ENCODE data around the gene EFHD2.

The EFHD2 gene

DNA sequence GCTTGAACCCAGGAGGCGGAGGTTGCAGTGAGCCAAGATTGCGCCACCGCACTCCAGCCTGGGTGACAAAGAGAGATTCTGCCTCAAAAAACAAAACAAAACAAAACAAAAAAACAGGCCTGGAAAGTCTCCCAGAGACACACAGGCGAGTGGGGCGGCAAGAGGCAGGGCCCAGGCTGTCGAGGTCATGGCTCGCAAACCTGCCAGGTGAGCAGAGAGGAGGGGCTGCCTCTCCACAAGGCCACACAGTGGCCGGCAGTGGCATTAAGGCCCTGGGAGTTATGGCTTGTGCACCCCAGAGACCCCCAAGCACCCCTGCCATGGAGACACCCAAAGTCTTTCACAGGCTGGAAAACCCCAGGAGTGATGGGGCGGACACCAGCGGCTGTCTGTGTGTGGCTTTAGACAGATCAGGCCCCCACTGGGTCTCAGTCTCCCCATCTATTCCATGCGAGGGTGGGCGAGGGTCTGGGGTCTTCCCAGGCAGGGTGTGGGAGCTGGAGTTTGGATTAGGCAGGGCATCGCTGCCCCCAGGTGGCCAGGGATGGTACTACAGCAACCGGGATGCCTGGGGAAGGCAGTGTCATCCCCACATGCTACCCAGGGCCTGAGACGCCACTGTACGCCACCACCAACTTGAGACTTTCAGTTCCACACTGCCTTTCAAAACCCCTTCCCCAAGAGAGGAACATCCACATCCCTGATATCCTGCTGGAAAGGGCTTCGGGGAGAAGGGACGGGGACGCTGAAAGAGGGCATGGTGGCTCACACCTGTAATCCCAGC is 21.3 kb downstream of the EFHD2 start:
- H3K27ac ChIP-seq (replicated peaks): no peak overlapping the region
- no peak overlapping the region for H3K4me3 ChIP-seq (replicated peaks; ENCODE audit: insufficient read depth, low read length)
- TF ChIP-seq POLR2AphosphoS5 (IDR thresholded peaks at IDR 0.05; ENCODE audit: low read depth) (peak; percentile 59; the same call in 1 of the 2 replicates), GABPA (IDR thresholded peaks at IDR 0.05; ENCODE audit: low read depth) (no peak), SPI1 (IDR thresholded peaks at IDR 0.05; ENCODE audit: borderline replicate concordance, low read depth) (no peak)
- TF ChIP-seq, protein P1, sequence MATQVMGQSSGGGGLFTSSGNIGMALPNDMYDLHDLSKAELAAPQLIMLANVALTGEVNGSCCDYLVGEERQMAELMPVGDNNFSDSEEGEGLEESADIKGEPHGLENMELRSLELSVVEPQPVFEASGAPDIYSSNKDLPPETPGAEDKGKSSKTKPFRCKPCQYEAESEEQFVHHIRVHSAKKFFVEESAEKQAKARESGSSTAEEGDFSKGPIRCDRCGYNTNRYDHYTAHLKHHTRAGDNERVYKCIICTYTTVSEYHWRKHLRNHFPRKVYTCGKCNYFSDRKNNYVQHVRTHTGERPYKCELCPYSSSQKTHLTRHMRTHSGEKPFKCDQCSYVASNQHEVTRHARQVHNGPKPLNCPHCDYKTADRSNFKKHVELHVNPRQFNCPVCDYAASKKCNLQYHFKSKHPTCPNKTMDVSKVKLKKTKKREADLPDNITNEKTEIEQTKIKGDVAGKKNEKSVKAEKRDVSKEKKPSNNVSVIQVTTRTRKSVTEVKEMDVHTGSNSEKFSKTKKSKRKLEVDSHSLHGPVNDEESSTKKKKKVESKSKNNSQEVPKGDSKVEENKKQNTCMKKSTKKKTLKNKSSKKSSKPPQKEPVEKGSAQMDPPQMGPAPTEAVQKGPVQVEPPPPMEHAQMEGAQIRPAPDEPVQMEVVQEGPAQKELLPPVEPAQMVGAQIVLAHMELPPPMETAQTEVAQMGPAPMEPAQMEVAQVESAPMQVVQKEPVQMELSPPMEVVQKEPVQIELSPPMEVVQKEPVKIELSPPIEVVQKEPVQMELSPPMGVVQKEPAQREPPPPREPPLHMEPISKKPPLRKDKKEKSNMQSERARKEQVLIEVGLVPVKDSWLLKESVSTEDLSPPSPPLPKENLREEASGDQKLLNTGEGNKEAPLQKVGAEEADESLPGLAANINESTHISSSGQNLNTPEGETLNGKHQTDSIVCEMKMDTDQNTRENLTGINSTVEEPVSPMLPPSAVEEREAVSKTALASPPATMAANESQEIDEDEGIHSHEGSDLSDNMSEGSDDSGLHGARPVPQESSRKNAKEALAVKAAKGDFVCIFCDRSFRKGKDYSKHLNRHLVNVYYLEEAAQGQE (IDR thresholded peaks at IDR 0.05; ENCODE audit: insufficient replicate concordance, low read depth): no peak
- TF ChIP-seq, protein P2, sequence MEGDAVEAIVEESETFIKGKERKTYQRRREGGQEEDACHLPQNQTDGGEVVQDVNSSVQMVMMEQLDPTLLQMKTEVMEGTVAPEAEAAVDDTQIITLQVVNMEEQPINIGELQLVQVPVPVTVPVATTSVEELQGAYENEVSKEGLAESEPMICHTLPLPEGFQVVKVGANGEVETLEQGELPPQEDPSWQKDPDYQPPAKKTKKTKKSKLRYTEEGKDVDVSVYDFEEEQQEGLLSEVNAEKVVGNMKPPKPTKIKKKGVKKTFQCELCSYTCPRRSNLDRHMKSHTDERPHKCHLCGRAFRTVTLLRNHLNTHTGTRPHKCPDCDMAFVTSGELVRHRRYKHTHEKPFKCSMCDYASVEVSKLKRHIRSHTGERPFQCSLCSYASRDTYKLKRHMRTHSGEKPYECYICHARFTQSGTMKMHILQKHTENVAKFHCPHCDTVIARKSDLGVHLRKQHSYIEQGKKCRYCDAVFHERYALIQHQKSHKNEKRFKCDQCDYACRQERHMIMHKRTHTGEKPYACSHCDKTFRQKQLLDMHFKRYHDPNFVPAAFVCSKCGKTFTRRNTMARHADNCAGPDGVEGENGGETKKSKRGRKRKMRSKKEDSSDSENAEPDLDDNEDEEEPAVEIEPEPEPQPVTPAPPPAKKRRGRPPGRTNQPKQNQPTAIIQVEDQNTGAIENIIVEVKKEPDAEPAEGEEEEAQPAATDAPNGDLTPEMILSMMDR (IDR thresholded peaks at IDR 0.05; ENCODE audit: insufficient read depth, low read length): peak; percentile 88
- H3K27me3 ChIP-seq (ENCODE audit: insufficient read depth, poor library complexity, severe bottlenecking): no peaks in the 10 kb centered on the region
- peak in 1 of 2 experiments; percentile 60 for DNase-seq (ENCODE audit: low read depth in 1 of 2, low spot score in 1 of 2)

DNA sequence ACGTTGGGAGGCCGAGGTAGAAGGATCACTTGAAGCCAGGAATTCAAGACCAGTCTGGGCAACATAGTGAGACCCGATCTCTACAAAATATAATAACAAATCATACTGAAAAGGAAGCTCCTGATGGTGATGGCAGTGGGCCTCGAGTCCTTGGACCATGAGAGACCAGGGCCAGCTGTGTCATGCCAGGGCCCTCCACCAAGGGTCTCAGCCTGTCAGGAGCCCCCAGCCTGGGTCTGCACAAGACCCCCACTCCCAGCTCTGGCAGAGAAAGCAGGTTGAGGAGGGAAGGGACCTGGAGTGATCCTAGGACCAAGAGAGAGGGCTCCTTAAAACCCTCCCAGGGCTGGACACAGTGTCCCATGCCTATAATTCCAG is 21.9 kb downstream of the EFHD2 start:
- DNase-seq (ENCODE audit: low read depth in 1 of 2, low spot score in 1 of 2): no peak
- H3K27me3 ChIP-seq (ENCODE audit: insufficient read depth, poor library complexity, severe bottlenecking): no peaks in the 10 kb centered on the region
- TF ChIP-seq GABPA (IDR thresholded peaks at IDR 0.05; ENCODE audit: low read depth) (no peak), POLR2AphosphoS5 (IDR thresholded peaks at IDR 0.05; ENCODE audit: low read depth) (no peak; the same call in 1 of the 2 replicates), SPI1 (IDR thresholded peaks at IDR 0.05; ENCODE audit: borderline replicate concordance, low read depth) (no peak)
- TF ChIP-seq, protein P1 (IDR thresholded peaks at IDR 0.05; ENCODE audit: insufficient replicate concordance, low read depth): no peak
- TF ChIP-seq, protein P2 (IDR thresholded peaks at IDR 0.05; ENCODE audit: insufficient read depth, low read length): no peak
- no peak overlapping the region for H3K4me3 ChIP-seq (replicated peaks; ENCODE audit: insufficient read depth, low read length)
- no peak overlapping the region for H3K27ac ChIP-seq (replicated peaks)

DNA sequence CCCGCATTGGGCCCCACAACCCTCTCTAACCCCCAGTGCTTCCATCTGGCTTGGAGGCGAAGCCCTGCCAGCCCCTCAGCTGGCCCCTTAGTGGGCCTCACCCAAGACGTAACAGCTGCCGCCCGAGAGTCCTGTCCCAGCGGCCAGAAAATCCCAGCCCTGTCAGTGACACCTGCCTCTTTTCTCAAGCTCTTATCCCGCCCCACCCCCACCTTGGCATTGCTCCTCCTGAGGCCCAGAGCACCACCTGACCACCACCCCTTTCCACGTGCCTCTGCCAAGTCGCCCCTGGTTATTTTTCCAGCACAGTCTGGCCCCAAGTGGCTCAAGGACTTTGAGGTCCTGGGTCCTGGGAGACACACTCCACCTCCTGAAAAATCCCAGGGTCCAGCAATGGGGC is 22.6 kb downstream of the EFHD2 start:
- no peak for TF ChIP-seq POLR2AphosphoS5 (IDR thresholded peaks at IDR 0.05; ENCODE audit: low read depth)
- no peak for TF ChIP-seq GABPA (IDR thresholded peaks at IDR 0.05; ENCODE audit: low read depth)
- TF ChIP-seq, protein P1 (IDR thresholded peaks at IDR 0.05; ENCODE audit: insufficient replicate concordance, low read depth): no peak
- no peak for TF ChIP-seq SPI1 (IDR thresholded peaks at IDR 0.05; ENCODE audit: borderline replicate concordance, low read depth)
- TF ChIP-seq, protein P2 (IDR thresholded peaks at IDR 0.05; ENCODE audit: insufficient read depth, low read length): no peak
- Histone ChIP-seq H3K27ac (replicated peaks) (no peak overlapping the region), H3K27me3 (ENCODE audit: insufficient read depth, poor library complexity, severe bottlenecking) (no peaks in the 10 kb centered on the region), H3K4me3 (replicated peaks; ENCODE audit: insufficient read depth, low read length) (no peak overlapping the region)
- no peak for DNase-seq (ENCODE audit: low read depth in 1 of 2, low spot score in 1 of 2)

All from HL-60 (cell line).